Trophoblast cell (in vitro differentiated cells and primary cell): ENCODE data around the gene COMMD10.

Experiments
- DNase-seq, 2 donors: peaks; one replicate each; pipeline ENCODE4 v3.0.0-alpha.2; 2016
- H2AFZ ChIP-seq: 2 replicates; pipeline ENCODE4 v1.6.1; 2013; ENCODE audit warnings: low read length, moderate library complexity, mild to moderate bottlenecking; ENCODE audit not compliant: insufficient read depth, poor library complexity
- H2AK5ac ChIP-seq: 2 replicates; pipeline ENCODE4 v1.6.1; 2013; ENCODE audit warnings: mild to moderate bottlenecking, low read length
- H2BK120ac ChIP-seq: 2 replicates; pipeline ENCODE4 v1.6.1; 2013; ENCODE audit warnings: low read length, mild to moderate bottlenecking, moderate library complexity; ENCODE audit not compliant: insufficient read depth, poor library complexity
- H2BK12ac ChIP-seq: 2 replicates; pipeline ENCODE4 v1.6.1; 2013; ENCODE audit warnings: mild to moderate bottlenecking, low read length, moderate library complexity
- H2BK5ac ChIP-seq: 2 replicates; pipeline ENCODE4 v1.6.1; 2013; ENCODE audit warnings: low read length, low read depth, moderate library complexity, mild to moderate bottlenecking; ENCODE audit not compliant: poor library complexity
- H3K14ac ChIP-seq: 2 replicates; pipeline ENCODE4 v1.6.1; 2013; ENCODE audit warnings: mild to moderate bottlenecking, low read length
- H3K18ac ChIP-seq: 2 replicates; pipeline ENCODE4 v1.6.1; 2013; ENCODE audit warnings: mild to moderate bottlenecking, low read length
- H3K23ac ChIP-seq: 2 replicates; pipeline ENCODE4 v1.6.1; 2013; ENCODE audit warnings: low read length
- H3K27ac ChIP-seq: 2 replicates; pipeline ENCODE4 v1.5.1; 2013; ENCODE audit warnings: low read depth, mild to moderate bottlenecking, inconsistent platforms, low read length, moderate library complexity
- H3K27me3 ChIP-seq: 2 replicates; pipeline ENCODE4 v1.6.1; 2013; ENCODE audit warnings: inconsistent platforms, mild to moderate bottlenecking, low read length, moderate library complexity; ENCODE audit not compliant: insufficient read depth
- H3K36me3 ChIP-seq, 2 experiments: 1 replicate in 1 of 2; 2 replicates in 1 of 2; pipeline ENCODE4 v1.6.1; 2013; ENCODE audit warnings: low read length in 2 of 2, mild to moderate bottlenecking in 2 of 2, moderate library complexity in 1 of 2; ENCODE audit not compliant: insufficient read depth in 2 of 2, control insufficient read depth in 1 of 2
- H3K4ac ChIP-seq: 2 replicates; pipeline ENCODE4 v1.6.1; 2013; ENCODE audit warnings: low read depth, mild to moderate bottlenecking, low read length, moderate library complexity
- H3K4me1 ChIP-seq, 2 experiments: 1 replicate in 1 of 2; 2 replicates in 1 of 2; pipeline ENCODE4 v1.6.1; 2013; ENCODE audit warnings: low read length in 2 of 2, mild to moderate bottlenecking in 2 of 2, moderate library complexity in 1 of 2; ENCODE audit not compliant: insufficient read depth in 2 of 2, control insufficient read depth in 1 of 2
- H3K4me2 ChIP-seq: 2 replicates; pipeline ENCODE4 v1.6.1; 2013; ENCODE audit warnings: inconsistent platforms, mild to moderate bottlenecking, low read length, moderate library complexity
- H3K4me3 ChIP-seq: 2 replicates; pipeline ENCODE4 v1.5.1; 2013; ENCODE audit warnings: mild to moderate bottlenecking, low read depth, low read length, inconsistent platforms
- H3K79me1 ChIP-seq: one replicate; pipeline ENCODE4 v1.6.1; 2013; ENCODE audit warnings: low read length
- H3K79me2 ChIP-seq: 2 replicates; pipeline ENCODE4 v1.6.1; 2013; ENCODE audit warnings: low read length, mild to moderate bottlenecking; ENCODE audit not compliant: control insufficient read depth, insufficient read depth, poor library complexity
- H3K9ac ChIP-seq: 2 replicates; pipeline ENCODE4 v1.6.1; 2013; ENCODE audit warnings: mild to moderate bottlenecking, low read length
- H3K9me3 ChIP-seq: 2 replicates; pipeline ENCODE4 v1.6.1; 2013; ENCODE audit warnings: low read depth, mild to moderate bottlenecking, control low read depth, inconsistent platforms, low read length; ENCODE audit not compliant: insufficient read depth
- H4K12ac ChIP-seq: 2 replicates; pipeline ENCODE4 v1.6.1; 2013; ENCODE audit warnings: low read depth, mild to moderate bottlenecking, low read length, moderate library complexity
- H4K8ac ChIP-seq: 2 replicates; pipeline ENCODE4 v1.6.1; 2013; ENCODE audit warnings: low read depth, mild to moderate bottlenecking, low read length, moderate library complexity
- H4K91ac ChIP-seq: one replicate; pipeline ENCODE4 v1.6.1; 2013; ENCODE audit warnings: low read depth, mild to moderate bottlenecking, low read length, moderate library complexity
- WGBS: extraction: QIAGEN DNeasy Blood & Tissue Kit; methylation state at CpG from one replicate; pipeline ENCODE4 v1.1.7; 2013; ENCODE audit warnings: missing lambda C conversion rate; ENCODE audit not compliant: insufficient read length, insufficient coverage; ENCODE audit errors: extremely low coverage; 5-methylcytosine and 5-hydroxymethylcytosine counted together

COMMD10 gene

GRCh38 chr5:116071211-116071610 is 13.6 kb upstream of the COMMD10 start:
- H2AFZ ChIP-seq: no peak overlapping the region
- H3K27me3 ChIP-seq: no peaks in the 10 kb centered on the region
- H2BK5ac ChIP-seq: no peak overlapping the region
- no peak overlapping the region for H3K9ac ChIP-seq
- no peak overlapping the region for H4K8ac ChIP-seq
- no peaks in the 10 kb centered on the region for H3K79me1 ChIP-seq
- no peak overlapping the region for H3K23ac ChIP-seq
- no peak overlapping the region for H2AK5ac ChIP-seq
- H3K18ac ChIP-seq: no peak overlapping the region
- DNase-seq: peak in 1 of 2 donors; percentile 8
- no peaks in the 10 kb centered on the region for H3K4me1 ChIP-seq
- H3K4me2 ChIP-seq: no peak overlapping the region
- H4K91ac ChIP-seq: no peak overlapping the region
- no peaks in the 10 kb centered on the region for H3K79me2 ChIP-seq
- no peak overlapping the region for H3K4ac ChIP-seq
- H3K9me3 ChIP-seq: no peaks in the 10 kb centered on the region
- WGBS: no CpG with 5 or more reads among the region's 1 CpG
- H2BK12ac ChIP-seq: no peak overlapping the region
- H3K36me3 ChIP-seq: no peaks in the 10 kb centered on the region
- no peak overlapping the region for H4K12ac ChIP-seq
- H3K4me3 ChIP-seq: no peak overlapping the region
- H3K27ac ChIP-seq: no peak overlapping the region
- no peak overlapping the region for H3K14ac ChIP-seq
- H2BK120ac ChIP-seq: no peak overlapping the region

- H3K9me3 ChIP-seq: no peaks in the 10 kb centered on the region
- H4K12ac ChIP-seq: no peak overlapping the region
- no peak overlapping the region for H2BK12ac ChIP-seq
- H3K23ac ChIP-seq: no peak overlapping the region
- DNase-seq: no peak
- no peak overlapping the region for H2AK5ac ChIP-seq
- no peaks in the 10 kb centered on the region for H3K36me3 ChIP-seq
- no peaks in the 10 kb centered on the region for H3K4me1 ChIP-seq
- H2AFZ ChIP-seq: no peak overlapping the region
- H4K91ac ChIP-seq: no peak overlapping the region
- H3K79me1 ChIP-seq: no peaks in the 10 kb centered on the region
- no peak overlapping the region for H3K9ac ChIP-seq
- no peak overlapping the region for H3K4me2 ChIP-seq
- no peak overlapping the region for H4K8ac ChIP-seq
- H3K27me3 ChIP-seq: no peaks in the 10 kb centered on the region
- no peaks in the 10 kb centered on the region for H3K79me2 ChIP-seq
- no peak overlapping the region for H3K27ac ChIP-seq
- no peak overlapping the region for H2BK5ac ChIP-seq
- H2BK120ac ChIP-seq: no peak overlapping the region
- H3K14ac ChIP-seq: no peak overlapping the region
- no CpG with 5 or more reads among the region's 6 CpGs for WGBS
- H3K4me3 ChIP-seq: no peak overlapping the region
- no peak overlapping the region for H3K4ac ChIP-seq
- H3K18ac ChIP-seq: no peak overlapping the region
Observed at GRCh38 chr5:116075191-116075831, 9.5 kb upstream of the COMMD10 start.

- no peak for DNase-seq
Observed at GRCh38 chr5:116076496-116076895, 8.3 kb upstream of the COMMD10 start.

GRCh38 chr5:116078199-116078598 is 6.6 kb upstream of the COMMD10 start:
- Histone ChIP-seq H2AK5ac (no peak overlapping the region), H3K79me1 (no peaks in the 10 kb centered on the region), H3K14ac (no peak overlapping the region), H3K9me3 (no peaks in the 10 kb centered on the region), H3K18ac (no peak overlapping the region), H3K23ac (no peak overlapping the region), H3K4me3 (no peak overlapping the region), H2BK12ac (no peak overlapping the region), H3K4ac (no peak overlapping the region), H3K27ac (no peak overlapping the region), H2BK120ac (no peak overlapping the region), H4K12ac (no peak overlapping the region), H2BK5ac (no peak overlapping the region), H3K27me3 (no peaks in the 10 kb centered on the region), H2AFZ (no peak overlapping the region), H3K36me3 (no peaks in the 10 kb centered on the region), H3K4me1 (no peaks in the 10 kb centered on the region), H3K9ac (no peak overlapping the region), H4K91ac (no peak overlapping the region), H4K8ac (no peak overlapping the region), H3K79me2 (no peaks in the 10 kb centered on the region), H3K4me2 (no peak overlapping the region)
- no peak for DNase-seq
- WGBS: no CpG with 5 or more reads among the region's 5 CpGs

More at GRCh38 chr5:116076496-116076895, 8.3 kb upstream of the COMMD10 start:
- no peaks in the 10 kb centered on the region for H3K79me2 ChIP-seq
- H4K8ac ChIP-seq: no peak overlapping the region
- H3K9ac ChIP-seq: no peak overlapping the region
- H3K18ac ChIP-seq: no peak overlapping the region
- H3K4me1 ChIP-seq: no peaks in the 10 kb centered on the region
- no peak overlapping the region for H2AFZ ChIP-seq
- H3K4me3 ChIP-seq: no peak overlapping the region
- no peaks in the 10 kb centered on the region for H3K79me1 ChIP-seq
- no peak overlapping the region for H3K4ac ChIP-seq
- no peak overlapping the region for H2BK120ac ChIP-seq
- no peak overlapping the region for H3K14ac ChIP-seq
- H3K27me3 ChIP-seq: no peaks in the 10 kb centered on the region
- no peak overlapping the region for H2BK12ac ChIP-seq
- no peak overlapping the region for H3K23ac ChIP-seq
- H3K4me2 ChIP-seq: no peak overlapping the region
- H3K27ac ChIP-seq: no peak overlapping the region
- WGBS: no CpG with 5 or more reads among the region's 1 CpG
- H4K12ac ChIP-seq: no peak overlapping the region
- no peak overlapping the region for H2AK5ac ChIP-seq
- H3K36me3 ChIP-seq: no peaks in the 10 kb centered on the region
- no peak overlapping the region for H2BK5ac ChIP-seq
- no peak overlapping the region for H4K91ac ChIP-seq
- H3K9me3 ChIP-seq: no peaks in the 10 kb centered on the region
